ENCODE measurements around the gene NUDT16L1. TPM values are rescaled to one million over a fixed set of nuclear protein-coding genes. Genes with fewer than 3 reads are reported as not detected.

Gene NUDT16L1
- total RNA-seq, 1 donor = 28.5 TPM

- H3K4me3 ChIP-seq (ENCODE audit: low read depth, low read length) = no peak overlapping the region
- no peak for DNase-seq (ENCODE audit: low read depth)
- TF ChIP-seq CTCF (IDR thresholded peaks at IDR 0.05; ENCODE audit: insufficient read depth, low read depth, low read length) = no peak
Observed at GRCh38 chr16:4696172-4696904, 3.0 kb downstream of the NUDT16L1 start.

- no peak for TF ChIP-seq CTCF (IDR thresholded peaks at IDR 0.05; ENCODE audit: insufficient read depth, low read depth, low read length)
- no peak for DNase-seq (ENCODE audit: low read depth)
- no peak overlapping the region for H3K4me3 ChIP-seq (ENCODE audit: low read depth, low read length)
Observed at GRCh38 chr16:4696905-4697847, 3.8 kb downstream of the NUDT16L1 start.

- H3K4me3 ChIP-seq (ENCODE audit: low read depth, low read length) = no peak overlapping the region
- TF ChIP-seq CTCF (IDR thresholded peaks at IDR 0.05; ENCODE audit: insufficient read depth, low read depth, low read length) = no peak
- no peak for DNase-seq (ENCODE audit: low read depth)
Observed at GRCh38 chr16:4697848-4698291, 4.5 kb downstream of the NUDT16L1 start.

GRCh38 chr16:4698321-4699045 lies 5.1 kb downstream of the NUDT16L1 start:
- H3K4me3 ChIP-seq (ENCODE audit: low read depth, low read length) = no peak overlapping the region
- no peak for TF ChIP-seq CTCF (IDR thresholded peaks at IDR 0.05; ENCODE audit: insufficient read depth, low read depth, low read length)
- DNase-seq (ENCODE audit: low read depth) = no peak

DNA sequence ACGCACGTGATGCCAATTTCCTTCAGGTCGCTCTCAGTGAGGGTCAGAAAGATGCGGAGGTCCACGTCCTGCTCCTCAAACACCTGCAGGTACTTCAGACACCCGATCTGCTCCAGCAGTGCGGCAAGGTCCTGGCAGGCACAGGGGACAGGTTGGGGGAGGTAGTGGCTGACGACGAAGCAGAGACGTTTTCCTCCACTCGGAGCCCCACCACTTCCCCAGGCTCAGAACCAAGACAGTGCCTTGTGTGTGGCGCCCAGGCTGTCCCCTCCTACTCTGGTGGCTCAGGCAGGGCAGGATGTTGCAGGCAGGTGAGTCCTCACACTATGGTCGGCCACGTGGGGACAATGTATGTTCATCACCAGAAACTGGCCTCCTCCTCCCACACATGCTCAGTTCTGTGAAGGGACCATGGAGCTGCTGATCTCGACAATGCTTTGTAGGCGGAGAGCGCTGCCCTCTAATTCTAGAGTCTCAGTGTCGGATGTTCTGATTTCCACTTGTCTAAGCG lies 5.7 kb downstream of the NUDT16L1 start:
- no peak for TF ChIP-seq CTCF (IDR thresholded peaks at IDR 0.05; ENCODE audit: insufficient read depth, low read depth, low read length)
- no peak for DNase-seq (ENCODE audit: low read depth)
- no peak overlapping the region for H3K4me3 ChIP-seq (ENCODE audit: low read depth, low read length)

GRCh38 chr16:4700380-4700996 lies 7.1 kb downstream of the NUDT16L1 start:
- H3K4me3 ChIP-seq (ENCODE audit: low read depth, low read length) = no peak overlapping the region
- DNase-seq (ENCODE audit: low read depth) = no peak
- no peak for TF ChIP-seq CTCF (IDR thresholded peaks at IDR 0.05; ENCODE audit: insufficient read depth, low read depth, low read length)

All from fibroblast of villous mesenchyme (primary cell).